HEK293 (cell line): ENCODE measurements around the gene VSTM2L.
A peak's percentile ranks its signal among the peaks of the same experiment; 100 is the strongest.

Experiments
- CTCF ChIA-PET: fragments of 350-600 bp; formaldehyde crosslinking; extraction: SDS; loops from one replicate; lab custom pipeline; 2021; ENCODE audit warnings: antibody characterized with exemption; lab: Yijun Ruan, JAX
- POLR2A ChIA-PET: fragments of 300-600 bp; formaldehyde crosslinking; extraction: SDS; loops from one replicate; lab custom pipeline; 2020; ENCODE audit warnings: antibody characterized with exemption, inconsistent platforms; lab: Yijun Ruan, JAX
- H3K27ac ChIP-seq: fragments of 200-500 bp; sonication (Bioruptor generic); 2 replicates; pipeline ENCODE4 v1.5.1; 2014; ENCODE audit warnings: low read depth, low read length, control low read depth, inconsistent platforms; ENCODE audit errors: extremely low read depth
- H3K36me3 ChIP-seq, 2 experiments: fragments of 200-500 bp in 1 of 2; sonication (Bioruptor generic) in 1 of 2; 1 replicate in 1 of 2; 2 replicates in 1 of 2; pipeline ENCODE4 v1.5.1; 2014 to 2017; ENCODE audit warnings: inconsistent platforms in 2 of 2, low read length in 2 of 2; ENCODE audit not compliant: control insufficient read depth in 2 of 2, insufficient read depth in 1 of 2
- H3K4me1 ChIP-seq: fragments of 200-500 bp; sonication (Bioruptor generic); 2 replicates; pipeline ENCODE4 v1.5.1; 2014; ENCODE audit warnings: mild to moderate bottlenecking, low read length, inconsistent platforms; ENCODE audit not compliant: control insufficient read depth, insufficient read depth
- H3K4me3 ChIP-seq: 2 replicates; pipeline ENCODE4 v1.5.1; 2011; ENCODE audit warnings: low read depth, mild to moderate bottlenecking, control low read depth, low read length, moderate library complexity
- H3K9me3 ChIP-seq: fragments of 200-500 bp; sonication (Bioruptor generic); 2 replicates; pipeline ENCODE4 v1.5.1; 2014; ENCODE audit warnings: low read depth, low read length, inconsistent platforms; ENCODE audit not compliant: control insufficient read depth, insufficient read depth
- EGR2 ChIP-seq: fragments of 450-650 bp; formaldehyde crosslinking; IDR thresholded peaks from 2 replicates; pipeline ENCODE4 v1.5.1; 2016; ENCODE audit warnings: low read depth, missing biosample characterization, missing genetic modification characterization
- GLIS1 ChIP-seq: fragments of 450-650 bp; formaldehyde crosslinking; IDR thresholded peaks from 2 replicates; pipeline ENCODE4 v1.5.1; 2016; ENCODE audit warnings: missing biosample characterization, missing genetic modification characterization
- MYNN ChIP-seq: fragments of 450-650 bp; formaldehyde crosslinking; IDR thresholded peaks from 2 replicates; pipeline ENCODE4 v1.5.1; 2016; ENCODE audit warnings: missing biosample characterization, missing genetic modification characterization, borderline replicate concordance
- PRDM10 ChIP-seq: fragments of 450-650 bp; formaldehyde crosslinking; IDR thresholded peaks from 2 replicates; pipeline ENCODE4 v1.5.1; 2016; ENCODE audit warnings: missing biosample characterization, missing genetic modification characterization
- SCRT2 ChIP-seq: fragments of 450-650 bp; formaldehyde crosslinking; IDR thresholded peaks from 2 replicates; pipeline ENCODE4 v1.5.1; 2016; ENCODE audit warnings: missing biosample characterization, missing genetic modification characterization
- ZBTB17 ChIP-seq: fragments of 450-650 bp; formaldehyde crosslinking; IDR thresholded peaks from 2 replicates; pipeline ENCODE4 v1.5.1; 2016; ENCODE audit warnings: missing biosample characterization, missing genetic modification characterization
- ZBTB20 ChIP-seq: fragments of 450-650 bp; formaldehyde crosslinking; IDR thresholded peaks from 2 replicates; pipeline ENCODE4 v1.5.1; 2016; ENCODE audit warnings: missing biosample characterization, missing genetic modification characterization
- ZFHX2 ChIP-seq: fragments of 450-650 bp; formaldehyde crosslinking; conservative IDR thresholded peaks from 2 replicates; pipeline ENCODE4 v1.5.1; 2016; ENCODE audit warnings: missing biosample characterization, missing genetic modification characterization
- ZIC2 ChIP-seq: fragments of 450-650 bp; formaldehyde crosslinking; IDR thresholded peaks from 2 replicates; pipeline ENCODE4 v1.5.1; 2016; ENCODE audit warnings: missing biosample characterization, missing genetic modification characterization
- ZNF10 ChIP-seq: fragments of 450-650 bp; formaldehyde crosslinking; IDR thresholded peaks from 2 replicates; pipeline ENCODE4 v1.5.1; 2017; ENCODE audit warnings: missing biosample characterization, missing genetic modification characterization
- ZNF394 ChIP-seq: fragments of 450-650 bp; formaldehyde crosslinking; IDR thresholded peaks from 2 replicates; pipeline ENCODE4 v1.5.1; 2016; ENCODE audit warnings: missing biosample characterization, missing genetic modification characterization, mild to moderate bottlenecking, moderate library complexity, borderline replicate concordance
- ZNF416 ChIP-seq: fragments of 450-650 bp; formaldehyde crosslinking; IDR thresholded peaks from 2 replicates; pipeline ENCODE4 v1.5.1; 2016; ENCODE audit warnings: missing biosample characterization, missing genetic modification characterization
- ZNF510 ChIP-seq: fragments of 450-650 bp; formaldehyde crosslinking; IDR thresholded peaks from 2 replicates; pipeline ENCODE4 v1.5.1; 2018; ENCODE audit warnings: mild to moderate bottlenecking, missing genetic modification characterization, missing biosample characterization; ENCODE audit not compliant: insufficient replicate concordance
- ZNF544 ChIP-seq: fragments of 450-650 bp; formaldehyde crosslinking; IDR thresholded peaks from 2 replicates; pipeline ENCODE4 v1.5.0; 2017; ENCODE audit warnings: missing biosample characterization, missing genetic modification characterization
- ZNF558 ChIP-seq: fragments of 450-650 bp; formaldehyde crosslinking; IDR thresholded peaks from 2 replicates; pipeline ENCODE4 v1.5.1; 2016; ENCODE audit warnings: missing biosample characterization, missing genetic modification characterization
- ZNF621 ChIP-seq: fragments of 450-650 bp; formaldehyde crosslinking; IDR thresholded peaks from 2 replicates; pipeline ENCODE4 v1.5.1; 2017; ENCODE audit warnings: missing biosample characterization, missing genetic modification characterization
- ZNF785 ChIP-seq: fragments of 450-650 bp; formaldehyde crosslinking; IDR thresholded peaks from 2 replicates; pipeline ENCODE4 v1.5.1; 2016; ENCODE audit warnings: missing biosample characterization, missing genetic modification characterization
- ZSCAN30 ChIP-seq: fragments of 450-650 bp; IDR thresholded peaks from 2 replicates; pipeline ENCODE4 v1.5.1; 2018; ENCODE audit warnings: missing biosample characterization, mild to moderate bottlenecking, missing genetic modification characterization, moderate library complexity

Gene VSTM2L

DNA sequence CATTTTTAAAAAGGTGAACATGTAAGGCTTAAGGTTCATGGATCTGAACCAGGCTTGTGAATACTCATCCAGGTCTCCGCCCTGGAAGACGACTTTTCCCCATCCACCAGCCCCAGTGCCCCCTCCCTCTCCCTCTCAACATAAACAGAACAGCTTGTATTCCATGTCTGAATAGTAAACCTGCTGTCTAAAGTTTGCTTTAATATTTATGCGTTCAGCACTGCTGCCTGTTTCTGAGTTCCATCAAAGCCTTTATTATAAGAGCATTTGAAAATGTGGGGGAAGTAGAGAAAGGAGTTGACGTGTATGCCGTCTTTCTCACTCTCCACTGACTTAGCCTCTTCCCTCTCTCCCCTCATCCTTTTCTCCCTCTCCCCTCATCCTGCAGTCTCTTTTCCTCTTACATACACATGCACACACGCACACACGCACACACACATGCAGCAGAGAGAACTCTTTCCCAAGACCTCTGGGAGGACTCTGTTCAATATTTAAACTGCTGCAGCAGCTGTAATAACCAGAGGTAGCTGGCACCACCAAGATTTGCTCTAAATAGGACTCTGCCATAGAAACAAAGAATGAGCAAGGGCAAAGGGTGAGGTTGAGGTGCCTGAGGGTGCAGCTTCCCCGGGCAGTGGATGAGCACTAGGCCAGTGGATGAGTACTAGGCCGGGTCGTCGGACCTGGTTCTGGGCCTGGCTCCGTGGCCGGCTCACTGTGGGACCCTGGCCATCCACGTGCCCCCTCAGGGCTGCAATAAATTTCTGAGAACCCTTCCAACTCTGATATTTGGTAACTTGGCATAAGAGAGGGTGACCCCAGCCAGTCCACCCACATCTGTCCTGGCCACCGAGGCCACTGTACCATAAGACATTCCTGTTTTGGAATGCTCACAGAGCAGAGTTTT lies 35.4 kb upstream of the VSTM2L start:
- POLR2A ChIA-PET = no interaction called here
- TF ChIP-seq ZNF10 (tag by site-specific recombination) = no peak
- no peak for TF ChIP-seq ZNF510 (tag by site-specific recombination)
- TF ChIP-seq ZNF558 (tag by site-specific recombination) = no peak
- TF ChIP-seq ZNF416 (tag by site-specific recombination) = no peak

DNA sequence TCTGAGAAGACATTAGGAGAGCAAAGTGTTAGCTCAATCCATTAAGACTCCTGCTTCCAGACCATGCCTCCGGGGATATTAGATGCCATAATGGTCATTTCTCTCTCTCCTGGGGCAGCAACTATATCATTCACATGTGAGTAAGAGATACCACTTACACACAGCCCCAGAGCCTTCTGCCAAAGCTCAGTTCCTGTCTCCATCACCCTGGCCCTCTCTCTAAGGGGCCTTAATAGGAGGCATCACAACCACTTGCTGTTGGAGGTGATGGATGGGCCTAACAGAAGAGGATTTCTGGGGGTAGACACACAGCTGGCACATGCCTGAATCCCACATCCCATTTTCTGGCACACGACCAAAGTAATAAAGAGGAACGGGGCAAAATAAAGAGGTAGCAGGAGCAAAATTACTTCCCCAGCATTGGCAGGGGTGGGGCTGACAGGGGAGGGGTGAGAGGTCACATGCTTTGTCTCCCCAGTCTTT lies 34.0 kb upstream of the VSTM2L start:
- TF ChIP-seq PRDM10 (tag by site-specific recombination) = peak; percentile 73
- TF ChIP-seq ZNF785 = no peak
- TF ChIP-seq, all 188 proteins: peak for 1
- H3K4me1 ChIP-seq = no peaks in the 10 kb centered on the region
- H3K4me3 ChIP-seq = no peak overlapping the region
- no peaks in the 10 kb centered on the region for H3K9me3 ChIP-seq
- H3K36me3 ChIP-seq = peaks cover 0 to 27% of the 10 kb centered on the region in 2 experiments; a peak in 1 of 3 replicates
- ChIA-PET POLR2A (no interaction called here), CTCF (interaction anchor here (0.6 to 0.8 kb wide), 3 partner anchors 41 to 1000 kb away, joined by 3 to 5 read pairs (median 4); no protein-coding TSS in a partner anchor)
- H3K27ac ChIP-seq = no peak overlapping the region

More for the DNA sequence above, 35.4 kb upstream of the VSTM2L start:
- Histone ChIP-seq H3K36me3 (peaks cover 0 to 26% of the 10 kb centered on the region in 2 experiments; a peak in 1 of 3 replicates), H3K9me3 (no peaks in the 10 kb centered on the region), H3K4me3 (no peak overlapping the region), H3K27ac (no peak overlapping the region), H3K4me1 (no peaks in the 10 kb centered on the region)
- CTCF ChIA-PET = no interaction called here

DNA sequence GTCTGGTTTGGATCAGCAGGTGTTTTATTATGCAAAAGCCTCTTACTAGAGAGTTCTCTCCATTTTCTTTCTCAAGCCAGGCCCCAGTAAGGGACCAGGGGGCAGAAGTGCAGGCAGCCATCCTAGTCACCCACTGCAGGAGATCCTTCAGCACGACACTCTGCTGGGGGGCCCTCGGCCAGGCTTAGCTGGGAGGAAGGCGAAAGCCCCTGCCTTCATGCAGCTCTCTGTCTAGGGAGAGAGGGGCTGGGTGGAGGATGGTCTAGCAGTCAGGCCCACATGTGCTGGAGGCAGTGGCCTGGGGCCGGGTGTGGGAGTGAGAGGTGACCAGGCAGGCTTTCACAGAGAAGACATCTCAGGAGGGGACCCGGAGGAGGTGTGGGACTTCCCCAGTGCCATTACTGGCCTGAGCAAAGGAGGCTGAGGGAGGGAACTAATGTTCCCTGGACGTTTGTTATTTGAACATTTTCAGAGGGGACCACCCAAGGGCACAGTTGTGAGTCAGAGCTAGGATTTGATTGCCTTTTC lies 33.5 kb upstream of the VSTM2L start:
- Histone ChIP-seq H3K9me3 (no peaks in the 10 kb centered on the region), H3K4me1 (no peaks in the 10 kb centered on the region), H3K27ac (no peak overlapping the region), H3K36me3 (peaks cover 0 to 31% of the 10 kb centered on the region in 2 experiments; a peak in 1 of 3 replicates)
- POLR2A ChIA-PET = no interaction called here
- CTCF ChIA-PET = interaction anchor here (0.6 to 0.8 kb wide), 3 partner anchors 41 to 999 kb away, joined by 3 to 5 read pairs (median 4); no protein-coding TSS in a partner anchor
- TF ChIP-seq ZIC2 (tag by site-specific recombination) (peak; percentile 7; the same call in 1 of the 2 replicates), ZNF394 (no peak), GLIS1 (tag by site-specific recombination) (peak; percentile 75), MYNN (no peak), EGR2 (tag by site-specific recombination) (peak; percentile 74), ZFHX2 (tag by site-specific recombination) (peak; percentile 82), ZBTB17 (tag by site-specific recombination) (no peak), ZBTB20 (tag by site-specific recombination) (no peak), ZNF544 (tag by site-specific recombination) (no peak), ZNF621 (tag by site-specific recombination) (no peak), ZSCAN30 (tag by site-specific recombination) (no peak), SCRT2 (tag by site-specific recombination) (no peak), ZNF10 (tag by site-specific recombination) (no peak)
- TF ChIP-seq, all 188 proteins: peak for 4
- no peak overlapping the region for H3K4me3 ChIP-seq
